K562 (cell line): ENCODE data around the gene SORCS2. TPM values are rescaled to one million over a fixed set of nuclear protein-coding genes. Genes with fewer than 3 reads are reported as not detected.

Experiments
- ATAC-seq: fragments of 200-7000 bp; cut with Tn5 transposase; 3 replicates; pipeline ENCODE4 v1.9.1; 2020; ENCODE audit warnings: moderate library complexity
- BruUV-seq: library from RNA; stranded (reverse); fragments of 400-500 nt; replicated peaks from 2 replicates; lab custom pipeline; 2021; lab: Mats Ljungman, UMichigan
- CTCF ChIA-PET: fragments of 300-600 bp; formaldehyde crosslinking; extraction: SDS; loops from one replicate; lab custom pipeline; 2021; ENCODE audit warnings: low intra/inter-chr PET ratio; lab: Yijun Ruan, JAX
- POLR2A ChIA-PET: fragments of 300-600, 350-650 bp; sonication (Branson Sonifier 250); formaldehyde crosslinking; extraction: SDS; loops from one replicate; lab custom pipeline; 2021; ENCODE audit warnings: antibody characterized with exemption, inconsistent platforms; lab: Yijun Ruan, JAX
- DNase-seq, 4 experiments: peaks; one replicate each; pipeline versions ENCODE4 v3.0.0 to v3.0.0-alpha.2; 2011 to 2018; ENCODE audit warnings: low spot score in 3 of 4, mixed read lengths in 3 of 4; ENCODE audit errors: extremely low read depth in 1 of 4
- FAIRE-seq: peaks from 2 replicates; lab custom pipeline; 2011; peaks lifted over from hg19 to GRCh38; lab: Jason Lieb, UNC
- H2AFZ ChIP-seq: 2 replicates; pipeline ENCODE4 v1.6.0; 2011; ENCODE audit warnings: low read depth, low read length, control low read depth, inconsistent platforms
- H3K27ac ChIP-seq: fragments of 200-600 bp; 3 replicates; pipeline ENCODE4 v1.8.0; 2011; ENCODE audit warnings: low read depth, mild to moderate bottlenecking, control low read depth, inconsistent platforms, low read length, moderate library complexity, mixed read lengths; ENCODE audit errors: extremely low read depth
- H3K27me3 ChIP-seq, 2 experiments: fragments of 300-600 bp in 1 of 2; 2 replicates in 1 of 2; 3 replicates in 1 of 2; pipeline versions ENCODE4 v1.6.0 to v1.8.0; 2011; ENCODE audit warnings: inconsistent platforms in 2 of 2, low read length in 2 of 2, mild to moderate bottlenecking in 1 of 2, mixed read lengths in 1 of 2, moderate library complexity in 1 of 2; ENCODE audit not compliant: control insufficient read depth in 2 of 2, insufficient read depth in 2 of 2
- H3K36me3 ChIP-seq: fragments of 300-600 bp; 3 replicates; pipeline ENCODE4 v1.8.0; 2011; ENCODE audit warnings: mild to moderate bottlenecking, low read length, inconsistent platforms; ENCODE audit not compliant: control insufficient read depth, insufficient read depth
- H3K4me1 ChIP-seq, 2 experiments: fragments of 200-600 bp in 1 of 2; replicated peaks in 1 of 2; 2 replicates in 1 of 2; 3 replicates in 1 of 2; pipeline versions ENCODE4 v1.5.1 to v1.8.0; 2011; ENCODE audit warnings: inconsistent platforms in 2 of 2, low read length in 2 of 2, mild to moderate bottlenecking in 1 of 2, mixed read lengths in 1 of 2, moderate library complexity in 1 of 2; ENCODE audit not compliant: control insufficient read depth in 2 of 2, insufficient read depth in 2 of 2
- H3K4me2 ChIP-seq: 2 replicates; pipeline ENCODE4 v1.6.1; 2011; ENCODE audit warnings: low read length, control low read depth, inconsistent platforms, mixed read lengths; ENCODE audit not compliant: insufficient read depth
- H3K4me3 ChIP-seq: fragments of 200-600 bp; sonication (generic), shearing (Covaris generic); 2 replicates; pipeline ENCODE4 v1.5.1; 2016; ENCODE audit warnings: control low read depth, inconsistent platforms
- H3K79me2 ChIP-seq: fragments of 200-600 bp; 3 replicates; pipeline ENCODE4 v1.8.0; 2011; ENCODE audit warnings: low read length, inconsistent platforms; ENCODE audit not compliant: control insufficient read depth, insufficient read depth
- H3K9ac ChIP-seq, 2 experiments: 2 replicates each; pipeline versions ENCODE4 v1.6.0 to v1.6.1; 2011; ENCODE audit warnings: low read depth in 2 of 2, low read length in 2 of 2, control low read depth in 1 of 2, inconsistent platforms in 1 of 2, mild to moderate bottlenecking in 1 of 2, mixed read lengths in 1 of 2; ENCODE audit not compliant: insufficient read depth in 1 of 2
- H3K9me1 ChIP-seq: one replicate; pipeline ENCODE4 v1.6.0; 2011; ENCODE audit warnings: inconsistent platforms, mild to moderate bottlenecking, low read length, moderate library complexity; ENCODE audit not compliant: control insufficient read depth, insufficient read depth
- H3K9me3 ChIP-seq: replicated peaks from 2 replicates; pipeline ENCODE4 v1.5.1; 2011; ENCODE audit warnings: low read depth, low read length, inconsistent platforms; ENCODE audit not compliant: control insufficient read depth, insufficient read depth
- H4K20me1 ChIP-seq: replicated peaks from 2 replicates; pipeline ENCODE4 v1.6.1; 2011; ENCODE audit warnings: low read length, inconsistent platforms, mixed read lengths; ENCODE audit not compliant: control insufficient read depth, insufficient read depth
- HOXB6 ChIP-seq: fragments of 250-450 bp; sonication (Bioruptor Pico); IDR thresholded peaks from 2 replicates; pipeline ENCODE4 v1.5.1; 2022; ENCODE audit warnings: mild to moderate bottlenecking, borderline replicate concordance
- MEF2A ChIP-seq: IDR thresholded peaks from 2 replicates; pipeline ENCODE4 v1.6.1; 2011; ENCODE audit warnings: low read depth, mild to moderate bottlenecking, low read length, moderate library complexity; ENCODE audit not compliant: control insufficient read depth
- RBM25 ChIP-seq: fragments of 200-400 bp; formaldehyde crosslinking; IDR thresholded peaks from 2 replicates; pipeline ENCODE4 v1.6.1; 2018; ENCODE audit warnings: low read length, low read depth, moderate library complexity; ENCODE audit not compliant: severe bottlenecking
- WGBS: fragments of 100-300 bp; shearing (Covaris generic); methylation state at CpG from one replicate; pipeline ENCODE4 v1.1.6; 2016; ENCODE audit warnings: low coverage, mixed read lengths; ENCODE audit not compliant: insufficient coverage; ENCODE audit errors: missing lambda C conversion rate; 5-methylcytosine and 5-hydroxymethylcytosine counted together
- in situ Hi-C: fragments of 300-500 bp; cut with MboI; formaldehyde crosslinking; loops from 4 replicates; pipeline ENCODE4 v1.15.0; 2018; ENCODE audit warnings: inconsistent platforms, mixed read lengths
- intact Hi-C: fragments of 100-400 bp; cut with micrococcal nuclease; formaldehyde crosslinking; loops from 2 replicates; pipeline ENCODE4 v1.14.2; 2022
- polyA plus RNA-seq, 8 experiments: library from polyadenylated mRNA; depleted of rRNA in 4 of 8; stranded (reverse) in 5 of 8; unstranded in 3 of 8; fragments of >200 nt; fragmentation: Nextera tagmentation in 2 of 8; fragmentation: Illumina TruSeq in 1 of 8; extraction: Ambion mirVana in 2 of 8; extraction: Trizol in 1 of 8; gene quantifications; 2 replicates each; pipeline versions ENCODE4 v1.2.1 to v1.2.3, GENCODE V29; 2011 to 2014; ENCODE audit warnings: inconsistent platforms in 1 of 8, missing spikeins in 1 of 8
- total RNA-seq, 7 experiments: library from RNA; depleted of rRNA in 6 of 7; stranded (reverse); fragments of >200 nt in 6 of 7; fragmentation: Illumina TruSeq in 2 of 7; extraction: Trizol in 2 of 7; gene quantifications; 2 replicates each; pipeline versions ENCODE4 v1.2.1 to v1.2.3, GENCODE V29; 2011 to 2021; ENCODE audit warnings: low replicate concordance in 1 of 7
- TF ChIP-seq, protein P1 (sequence below), 3 experiments: fragments of 200-800 bp in 1 of 3; sonication (Bioruptor generic) in 1 of 3; sonication (generic) in 1 of 3; formaldehyde crosslinking in 1 of 3; IDR thresholded peaks; 2 replicates each; pipeline versions ENCODE4 v1.6.1 to v1.8.0; 2016 to 2022; ENCODE audit warnings: mild to moderate bottlenecking in 2 of 3, missing compliant biosample characterization in 2 of 3, missing genetic modification characterization in 2 of 3, missing genetic modification reagents in 1 of 3

Gene SORCS2
- total and polyA plus RNA-seq, 9 of the 15 experiments (the other 6 are each of a cell fraction or from before 2014, with no cell fraction given): not detected

DNA sequence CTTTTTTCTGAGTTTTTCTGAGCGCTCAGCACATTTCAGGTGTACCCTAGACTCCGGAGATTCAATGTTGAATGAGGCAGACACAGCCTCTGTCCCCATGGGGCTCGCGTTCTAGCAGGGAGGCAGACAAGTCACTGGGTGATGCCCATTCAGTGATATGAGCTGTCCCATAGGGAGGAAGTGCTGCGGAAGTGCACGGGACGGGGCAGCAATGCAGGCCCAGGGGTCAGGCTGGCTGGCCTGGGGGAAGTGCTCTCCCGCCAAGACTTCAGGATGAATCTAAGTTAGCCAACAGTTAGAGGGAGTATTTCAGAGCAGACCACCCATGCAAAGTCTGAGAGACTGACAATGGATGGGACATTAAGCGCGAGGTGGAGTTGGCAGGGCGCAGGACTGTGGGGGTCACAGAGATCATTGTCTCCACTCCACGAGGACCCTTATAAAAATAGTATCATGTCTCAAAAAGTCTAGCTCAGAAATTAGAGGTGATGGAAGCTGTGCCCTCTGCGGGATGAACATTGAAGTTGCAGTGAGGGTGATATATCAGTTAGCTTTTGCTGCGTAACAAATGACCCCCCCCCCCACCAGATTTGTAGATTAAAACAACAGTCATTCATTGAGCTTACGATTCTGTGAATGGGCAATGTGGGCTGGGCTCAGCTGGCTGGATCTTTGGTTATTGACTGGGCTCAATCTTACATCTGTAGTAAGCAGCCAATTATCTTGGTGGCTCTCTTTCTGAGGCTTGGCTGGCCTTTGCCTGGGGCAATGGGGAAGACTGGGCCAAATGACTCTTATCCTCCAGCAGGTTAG is 226.0 kb downstream of the SORCS2 start:
- 17% methylated on average over 14 of the region's 15 CpGs for WGBS
- Histone ChIP-seq H3K9ac (no peak overlapping the region), H3K9me1 (no peaks in the 10 kb centered on the region), H4K20me1 (no peaks in the 10 kb centered on the region), H3K79me2 (no peaks in the 10 kb centered on the region), H3K36me3 (no peaks in the 10 kb centered on the region), H3K27ac (no peak overlapping the region), H3K4me3 (no peak overlapping the region), H2AFZ (no peak overlapping the region), H3K4me2 (no peak overlapping the region), H3K4me1 (no peaks in the 10 kb centered on the region), H3K9me3 (no peaks in the 10 kb centered on the region), H3K27me3 (peaks cover 0 to 17% of the 10 kb centered on the region in 2 experiments; a peak in 1 of 5 replicates)
- BruUV-seq: no TSS peak
- no peak for ATAC-seq
- TF ChIP-seq, protein P1, sequence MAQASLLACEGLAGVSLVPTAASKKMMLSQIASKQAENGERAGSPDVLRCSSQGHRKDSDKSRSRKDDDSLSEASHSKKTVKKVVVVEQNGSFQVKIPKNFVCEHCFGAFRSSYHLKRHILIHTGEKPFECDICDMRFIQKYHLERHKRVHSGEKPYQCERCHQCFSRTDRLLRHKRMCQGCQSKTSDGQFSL (CRISPR knock-in tag; IDR thresholded peaks at IDR 0.05): peak; percentile 47; the same call in 1 of the 2 replicates
- TF ChIP-seq, protein P1 (tag; IDR thresholded peaks at IDR 0.05): peak in 1 of 2 experiments; percentile 40; a peak in 1 of 4 replicates
- no peak for TF ChIP-seq HOXB6 (CRISPR knock-in tag)
- TF ChIP-seq RBM25: peak; percentile 54
- no peak for TF ChIP-seq MEF2A
- DNase-seq: peak in 2 of 4 experiments; percentile 28
- CTCF ChIA-PET: no interaction called here
- intact Hi-C loops (no loop called here), in situ Hi-C loops (no loop called here)
- no peak for FAIRE-seq
- POLR2A ChIA-PET: no interaction called here
